ENCODE data around the gene TRIM56.
"Not testable (repeated sequence)": the region's sequence is repeated elsewhere in the genome, so short reads cannot be mapped to it uniquely, and the experiment has no call there.

Gene TRIM56
- long read RNA-seq, full-length matches to known transcripts = 14 of 46 reads
- long read RNA-seq, partial matches to known transcripts = 7 of 46 reads
- long read RNA-seq, other reads (novel, unspliced or antisense) = 25 of 46 reads

- TF ChIP-seq, protein P1, sequence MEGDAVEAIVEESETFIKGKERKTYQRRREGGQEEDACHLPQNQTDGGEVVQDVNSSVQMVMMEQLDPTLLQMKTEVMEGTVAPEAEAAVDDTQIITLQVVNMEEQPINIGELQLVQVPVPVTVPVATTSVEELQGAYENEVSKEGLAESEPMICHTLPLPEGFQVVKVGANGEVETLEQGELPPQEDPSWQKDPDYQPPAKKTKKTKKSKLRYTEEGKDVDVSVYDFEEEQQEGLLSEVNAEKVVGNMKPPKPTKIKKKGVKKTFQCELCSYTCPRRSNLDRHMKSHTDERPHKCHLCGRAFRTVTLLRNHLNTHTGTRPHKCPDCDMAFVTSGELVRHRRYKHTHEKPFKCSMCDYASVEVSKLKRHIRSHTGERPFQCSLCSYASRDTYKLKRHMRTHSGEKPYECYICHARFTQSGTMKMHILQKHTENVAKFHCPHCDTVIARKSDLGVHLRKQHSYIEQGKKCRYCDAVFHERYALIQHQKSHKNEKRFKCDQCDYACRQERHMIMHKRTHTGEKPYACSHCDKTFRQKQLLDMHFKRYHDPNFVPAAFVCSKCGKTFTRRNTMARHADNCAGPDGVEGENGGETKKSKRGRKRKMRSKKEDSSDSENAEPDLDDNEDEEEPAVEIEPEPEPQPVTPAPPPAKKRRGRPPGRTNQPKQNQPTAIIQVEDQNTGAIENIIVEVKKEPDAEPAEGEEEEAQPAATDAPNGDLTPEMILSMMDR (IDR thresholded peaks at IDR 0.05; ENCODE audit: insufficient read depth, low read length) = no peak
- TF ChIP-seq SPI1 (IDR thresholded peaks at IDR 0.05; ENCODE audit: borderline replicate concordance, low read depth) (no peak), GABPA (IDR thresholded peaks at IDR 0.05; ENCODE audit: low read depth) (0 out of 2 replicates have a peak, but pooled peaks have one; percentile 49), POLR2AphosphoS5 (IDR thresholded peaks at IDR 0.05; ENCODE audit: low read depth) (peak; percentile 84), REST (IDR thresholded peaks at IDR 0.05; ENCODE audit: insufficient replicate concordance, low read depth) (no peak)
- H3K27ac ChIP-seq (replicated peaks) = peak within 1 kb of the TSS; percentile 95
- peak within 1 kb of the TSS; percentile 74 for H3K4me3 ChIP-seq (replicated peaks; ENCODE audit: insufficient read depth, low read length)
- H3K27me3 ChIP-seq (ENCODE audit: insufficient read depth, poor library complexity, severe bottlenecking) = no peaks in the 10 kb centered on the region
- DNase-seq (ENCODE audit: low read depth in 1 of 2, low spot score in 1 of 2) = peak; percentile 85 to 91
Observed at GRCh38 chr7:101085162-101085964, at the start of gene TRIM56. TRIM56 (plus strand) TSS chr7:101085481; CDS start chr7:101087313, 1,832 bp downstream.

- TF ChIP-seq, protein P1 (IDR thresholded peaks at IDR 0.05; ENCODE audit: insufficient read depth, low read length) = no peak
- TF ChIP-seq SPI1 (IDR thresholded peaks at IDR 0.05; ENCODE audit: borderline replicate concordance, low read depth) (no peak), REST (IDR thresholded peaks at IDR 0.05; ENCODE audit: insufficient replicate concordance, low read depth) (no peak), POLR2AphosphoS5 (IDR thresholded peaks at IDR 0.05; ENCODE audit: low read depth) (no peak), GABPA (IDR thresholded peaks at IDR 0.05; ENCODE audit: low read depth) (no peak)
- no peak overlapping the region for H3K27ac ChIP-seq (replicated peaks)
- no peak overlapping the region for H3K4me3 ChIP-seq (replicated peaks; ENCODE audit: insufficient read depth, low read length)
- no peaks in the 10 kb centered on the region for H3K27me3 ChIP-seq (ENCODE audit: insufficient read depth, poor library complexity, severe bottlenecking)
- DNase-seq (ENCODE audit: low read depth in 1 of 2, low spot score in 1 of 2) = no peak
Observed at GRCh38 chr7:101035941-101036340, 49.3 kb upstream of the TRIM56 start.

DNA sequence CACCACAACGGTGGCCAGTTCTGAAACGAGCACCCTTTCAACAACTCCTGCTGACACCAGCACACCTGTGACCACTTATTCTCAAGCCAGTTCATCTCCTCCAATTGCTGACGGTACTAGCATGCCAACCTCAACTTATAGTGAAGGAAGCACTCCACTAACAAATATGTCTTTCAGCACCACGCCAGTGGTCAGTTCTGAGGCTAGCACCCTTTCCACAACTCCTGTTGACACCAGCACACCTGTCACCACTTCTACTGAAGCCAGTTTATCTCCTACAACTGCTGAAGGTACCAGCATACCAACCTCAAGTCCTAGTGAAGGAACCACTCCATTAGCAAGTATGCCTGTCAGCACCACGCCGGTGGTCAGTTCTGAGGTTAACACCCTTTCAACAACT is 44.0 kb upstream of the TRIM56 start:
- H3K27me3 ChIP-seq (ENCODE audit: insufficient read depth, poor library complexity, severe bottlenecking); H3K27ac ChIP-seq (replicated peaks); H3K4me3 ChIP-seq (replicated peaks; ENCODE audit: insufficient read depth, low read length); DNase-seq (ENCODE audit: low read depth in 1 of 2, low spot score in 1 of 2): not testable (repeated sequence)
- peak; percentile 72 for TF ChIP-seq REST (IDR thresholded peaks at IDR 0.05; ENCODE audit: insufficient replicate concordance, low read depth)

Measured in HL-60 (cell line).